KMS-11 (cell line): ENCODE data around the gene CDK17.

Source experiments
- H2AFZ ChIP-seq: fragments of 200-600 bp; sonication (generic); 2 replicates; pipeline ENCODE4 v1.6.1; 2016; ENCODE audit warnings: antibody characterized with exemption, mixed run types, low read depth
- H3K27ac ChIP-seq: fragments of 200-600 bp; sonication (generic); 2 replicates; pipeline ENCODE4 v1.6.1; 2016; ENCODE audit warnings: mild to moderate bottlenecking, mixed run types
- H3K27me3 ChIP-seq: fragments of 200-600 bp; sonication (generic); 2 replicates; pipeline ENCODE4 v1.6.1; 2017; ENCODE audit warnings: mild to moderate bottlenecking, low read depth, mixed run types, moderate library complexity; ENCODE audit not compliant: insufficient read depth
- H3K36me3 ChIP-seq: fragments of 200-600 bp; sonication (generic); 2 replicates; pipeline ENCODE4 v1.6.1; 2017; ENCODE audit warnings: mild to moderate bottlenecking, mixed run types; ENCODE audit not compliant: insufficient read depth
- H3K4me1 ChIP-seq: fragments of 200-600 bp; sonication (generic); 2 replicates; pipeline ENCODE4 v1.6.1; 2016; ENCODE audit warnings: mild to moderate bottlenecking, low read depth, mixed run types; ENCODE audit not compliant: poor library complexity, severe bottlenecking
- H3K4me2 ChIP-seq: fragments of 200-600 bp; sonication (generic); 2 replicates; pipeline ENCODE4 v1.7.0; 2016; ENCODE audit warnings: mild to moderate bottlenecking, mixed run types
- H3K4me3 ChIP-seq: fragments of 200-600 bp; sonication (generic); IDR thresholded peaks from 2 replicates; pipeline ENCODE4 v1.6.1; 2017; ENCODE audit warnings: low read depth, low read length, mixed read lengths; ENCODE audit not compliant: insufficient read depth
- H3K79me2 ChIP-seq: fragments of 200-600 bp; sonication (generic); 2 replicates; pipeline ENCODE4 v1.6.1; 2016; ENCODE audit warnings: low read depth, mixed run types; ENCODE audit not compliant: insufficient read depth
- H3K9ac ChIP-seq: fragments of 200-600 bp; sonication (generic); 2 replicates; pipeline ENCODE4 v1.6.1; 2016; ENCODE audit warnings: mild to moderate bottlenecking, mixed run types
- H4K20me1 ChIP-seq: fragments of 200-600 bp; sonication (generic); 2 replicates; pipeline ENCODE4 v1.6.1; 2016; ENCODE audit warnings: mild to moderate bottlenecking, mixed run types; ENCODE audit not compliant: insufficient read depth
- CTCF ChIP-seq: fragments of 200-600 bp; sonication (generic); conservative IDR thresholded peaks from 2 replicates; pipeline ENCODE4 v1.6.1; 2017; ENCODE audit warnings: low read depth, mild to moderate bottlenecking, antibody characterized with exemption, low read length, moderate library complexity, mixed read lengths

Gene CDK17

GRCh38 chr12:96295532-96296160 lies 104.6 kb downstream of the CDK17 start:
- Histone ChIP-seq H4K20me1 (no peaks in the 10 kb centered on the region), H3K79me2 (no peaks in the 10 kb centered on the region), H2AFZ (no peak overlapping the region), H3K36me3 (no peaks in the 10 kb centered on the region), H3K4me3 (no peak overlapping the region), H3K4me2 (peak overlapping the region; percentile 70; the same call in 1 of the 2 replicates), H3K9ac (no peak overlapping the region), H3K27me3 (no peaks in the 10 kb centered on the region), H3K27ac (no peak overlapping the region), H3K4me1 (peaks cover 37% of the 10 kb centered on the region)
- TF ChIP-seq CTCF = no peak

DNA sequence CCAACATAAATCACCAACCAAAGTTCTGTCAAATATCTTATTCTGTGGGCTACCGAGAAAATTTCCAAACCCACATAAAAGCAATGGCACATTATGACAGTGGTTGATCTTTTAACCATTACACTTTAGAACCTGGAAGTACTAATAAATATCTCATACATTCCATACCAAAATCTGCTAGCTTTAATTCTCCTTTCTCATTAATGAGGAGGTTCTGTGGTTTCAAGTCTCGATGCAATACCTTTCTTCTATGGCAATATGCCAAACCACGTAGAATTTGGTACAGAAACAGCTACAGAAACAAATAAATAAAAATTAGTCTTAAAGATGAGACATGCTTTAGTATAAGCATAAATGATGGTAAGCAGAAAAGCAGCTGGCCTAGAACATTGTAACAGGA lies 105.4 kb downstream of the CDK17 start:
- Histone ChIP-seq H3K36me3 (no peaks in the 10 kb centered on the region), H3K27me3 (no peaks in the 10 kb centered on the region), H4K20me1 (no peaks in the 10 kb centered on the region), H3K4me2 (peak overlapping the region; percentile 70), H3K4me1 (peaks cover 37% of the 10 kb centered on the region), H2AFZ (no peak overlapping the region), H3K79me2 (no peaks in the 10 kb centered on the region), H3K9ac (no peak overlapping the region), H3K27ac (no peak overlapping the region), H3K4me3 (no peak overlapping the region)
- TF ChIP-seq CTCF = no peak

GRCh38 chr12:96293093-96293492 lies 107.1 kb downstream of the CDK17 start:
- Histone ChIP-seq H3K36me3 (no peaks in the 10 kb centered on the region), H3K4me2 (no peak overlapping the region), H3K27me3 (no peaks in the 10 kb centered on the region), H3K4me3 (no peak overlapping the region), H3K9ac (no peak overlapping the region), H3K27ac (no peak overlapping the region), H3K4me1 (peaks cover 37% of the 10 kb centered on the region), H2AFZ (no peak overlapping the region), H4K20me1 (no peaks in the 10 kb centered on the region), H3K79me2 (no peaks in the 10 kb centered on the region)
- no peak for TF ChIP-seq CTCF

GRCh38 chr12:96289067-96289466 lies 111.2 kb downstream of the CDK17 start:
- Histone ChIP-seq H3K4me3 (no peak overlapping the region), H4K20me1 (no peaks in the 10 kb centered on the region), H3K4me2 (no peak overlapping the region), H3K36me3 (peaks cover 3% of the 10 kb centered on the region; the same call in 1 of the 2 replicates), H2AFZ (no peak overlapping the region), H3K4me1 (peaks cover 4% of the 10 kb centered on the region), H3K27me3 (no peaks in the 10 kb centered on the region), H3K9ac (no peak overlapping the region), H3K79me2 (no peaks in the 10 kb centered on the region), H3K27ac (no peak overlapping the region)
- no peak for TF ChIP-seq CTCF
